GM15510 (cell line): ENCODE measurements around the gene NECAB3.
A peak's percentile ranks its signal among the peaks of the same experiment; 100 is the strongest.

Source experiments
- POLR2A ChIP-seq: IDR thresholded peaks from 3 replicates; pipeline ENCODE4 v1.6.1; 2011; ENCODE audit warnings: borderline replicate concordance; ENCODE audit not compliant: insufficient read length; ENCODE audit errors: extremely low read depth

The NECAB3 gene

GRCh38 chr20:33674294-33675135, at the start of gene NECAB3:
Gene NECAB3, minus strand, starts transcription at chr20:33674428. Its CDS starts 76 bp downstream, at chr20:33674352.
- TF ChIP-seq POLR2A: peak; percentile 51

- no peak for TF ChIP-seq POLR2A
Measured at GRCh38 chr20:33721391-33722140, 47.3 kb upstream of the NECAB3 start.

DNA sequence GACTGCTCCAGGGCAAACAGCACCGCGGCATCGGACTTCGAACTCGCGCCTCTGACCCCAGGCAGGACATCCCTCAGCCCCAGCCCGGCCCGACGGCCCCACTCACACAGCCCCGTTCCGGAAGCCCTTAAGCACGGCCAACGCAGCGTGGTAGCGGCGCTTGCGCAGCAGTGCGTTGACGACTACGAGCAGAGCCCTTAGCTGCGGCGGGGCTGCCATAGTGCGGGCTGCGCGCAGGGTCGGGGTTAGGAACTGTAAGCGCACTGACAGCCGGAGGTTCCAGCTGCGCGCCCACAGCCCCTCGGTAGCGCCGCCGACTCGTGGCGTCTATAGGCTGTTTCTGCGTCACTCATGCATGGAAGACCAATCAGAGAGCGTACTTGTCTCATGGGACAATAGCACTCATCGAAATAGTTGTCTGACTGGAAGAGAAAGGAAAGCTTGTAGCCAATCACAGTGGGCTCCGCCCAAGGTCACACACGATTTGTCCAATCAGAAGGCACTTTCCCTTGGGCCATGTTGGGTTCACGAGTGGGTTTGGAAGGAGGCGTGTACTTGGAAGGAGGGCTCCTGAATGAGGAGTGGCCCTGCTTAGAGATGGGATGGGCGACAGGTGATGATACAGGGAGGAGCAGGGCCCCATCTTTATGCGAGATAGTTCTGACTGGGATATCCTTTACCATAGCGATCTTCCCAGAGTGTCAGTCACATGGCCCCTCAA, 45.9 kb upstream of the NECAB3 start, which contains the start of gene PXMP4:
PXMP4 (minus strand) TSS at position 322 of the 721 bp plus-strand sequence; CDS start at position 219, 103 bp downstream.
- TF ChIP-seq POLR2A: peak; percentile 59

DNA sequence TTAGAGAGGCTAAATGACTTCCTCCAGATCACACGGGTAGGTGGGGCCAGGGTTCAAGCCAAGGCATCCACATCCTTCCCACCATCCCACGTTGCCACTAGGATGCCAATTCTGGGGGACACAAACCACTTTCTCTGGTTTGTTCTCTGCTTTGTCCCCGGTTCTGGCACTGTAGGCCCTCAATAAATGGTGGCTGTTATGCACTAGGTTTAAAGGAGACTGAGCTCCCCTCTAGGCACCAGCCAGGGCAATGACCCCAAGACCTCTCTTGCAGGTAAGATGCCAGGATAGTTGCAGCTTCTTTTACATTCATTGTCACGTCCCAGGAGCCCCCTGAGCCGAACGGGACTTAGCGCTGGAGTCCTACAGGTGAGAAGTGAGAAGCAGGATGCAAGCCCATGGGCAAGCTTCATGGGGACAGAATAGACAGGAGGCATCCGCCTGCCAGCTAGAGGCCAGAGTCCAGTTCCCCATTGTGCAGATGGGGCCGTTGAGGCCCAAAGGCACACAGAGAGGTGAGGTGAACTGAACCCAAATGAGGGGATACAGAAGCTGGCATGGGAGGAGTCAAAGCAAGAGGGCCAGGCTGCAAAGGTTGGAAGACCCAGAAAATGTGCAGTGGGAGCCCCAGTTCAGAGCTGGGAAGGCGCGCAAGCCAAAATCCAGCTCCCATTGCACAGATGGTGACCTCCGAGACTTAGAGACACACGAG, 45.2 kb upstream of the NECAB3 start:
- TF ChIP-seq POLR2A: no peak

- TF ChIP-seq POLR2A: no peak
Measured at GRCh38 chr20:33716498-33716897, 42.3 kb upstream of the NECAB3 start.

- no peak for TF ChIP-seq POLR2A
Measured at GRCh38 chr20:33713865-33714367, 39.7 kb upstream of the NECAB3 start.

DNA sequence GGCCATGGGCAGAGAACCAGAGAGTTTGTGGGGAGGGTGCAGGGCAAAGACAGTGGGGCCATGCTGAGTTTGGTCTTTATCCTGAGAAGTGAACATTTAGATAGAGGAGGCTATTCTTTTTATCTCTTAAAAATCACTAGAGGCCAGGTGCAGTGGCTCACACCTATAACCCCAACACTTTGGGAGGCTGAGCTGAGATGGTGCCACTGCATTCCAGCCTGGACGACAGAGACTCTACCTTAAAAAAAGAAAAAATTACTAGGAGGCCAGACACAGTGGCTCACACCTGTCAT, 37.2 kb upstream of the NECAB3 start:
- no peak for TF ChIP-seq POLR2A

DNA sequence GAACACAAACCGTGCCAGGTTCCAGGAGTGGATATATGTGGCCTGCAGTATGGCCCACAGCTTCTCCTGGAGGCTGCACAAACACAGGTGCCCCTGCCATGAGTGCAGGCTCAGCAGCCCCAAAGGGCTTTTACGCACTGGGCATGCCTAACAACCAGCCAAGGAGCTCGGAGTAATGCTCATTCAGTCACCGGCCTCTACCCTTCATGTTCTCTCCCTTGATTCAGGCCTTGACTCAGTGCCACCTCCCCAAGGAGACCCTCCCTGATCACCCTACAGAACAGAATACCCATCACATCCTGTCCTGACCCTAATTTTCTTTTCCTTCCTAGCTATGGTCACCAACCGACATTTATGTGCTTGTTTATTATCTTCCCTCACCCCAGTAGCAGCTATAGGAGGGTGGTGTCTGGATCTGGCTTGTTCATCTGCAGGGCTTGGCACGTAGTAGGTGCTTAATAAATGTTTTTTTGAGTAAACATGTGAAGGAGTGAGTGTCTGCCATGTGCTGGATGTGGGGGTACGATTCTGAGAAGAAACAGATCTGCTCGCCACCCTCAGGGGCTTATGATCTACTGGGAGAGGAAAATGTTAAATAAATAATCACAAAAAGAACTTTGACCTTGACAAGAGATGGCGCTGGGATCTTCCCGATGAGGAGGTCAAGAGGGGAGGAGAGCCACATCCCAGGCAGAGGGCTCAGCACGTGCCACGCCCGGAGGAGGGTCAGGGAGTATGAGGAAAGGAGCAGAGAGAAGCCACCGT, 36.6 kb upstream of the NECAB3 start:
- TF ChIP-seq POLR2A: no peak

DNA sequence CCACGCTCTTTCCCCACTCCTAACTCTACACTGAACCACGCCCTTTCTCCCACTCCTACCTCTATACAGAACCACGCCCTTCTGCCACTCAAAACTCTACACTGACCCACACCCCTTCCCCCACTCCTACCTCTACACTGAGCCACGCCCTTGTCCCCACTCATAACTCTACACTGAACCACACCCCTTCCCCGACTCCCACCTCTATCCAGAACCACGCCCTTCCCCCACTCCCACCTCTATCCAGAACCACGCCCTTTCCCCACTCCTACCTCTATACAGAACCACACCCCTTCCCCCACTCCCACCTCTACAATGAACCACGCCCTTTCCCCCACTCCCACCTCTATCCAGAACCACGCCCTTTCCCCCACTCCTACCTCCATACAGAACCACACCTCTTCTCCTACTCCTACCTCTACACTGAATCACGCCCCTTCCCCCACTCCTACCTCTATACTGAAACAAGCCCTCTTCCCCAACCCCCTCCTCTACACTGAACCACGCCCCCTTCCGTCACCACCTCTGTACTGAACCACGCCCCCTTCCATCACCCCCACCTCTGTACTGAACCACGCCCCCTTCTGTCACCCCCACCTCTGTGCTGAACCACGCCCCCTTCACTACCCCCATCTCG, 35.8 kb upstream of the NECAB3 start:
- no peak for TF ChIP-seq POLR2A

DNA sequence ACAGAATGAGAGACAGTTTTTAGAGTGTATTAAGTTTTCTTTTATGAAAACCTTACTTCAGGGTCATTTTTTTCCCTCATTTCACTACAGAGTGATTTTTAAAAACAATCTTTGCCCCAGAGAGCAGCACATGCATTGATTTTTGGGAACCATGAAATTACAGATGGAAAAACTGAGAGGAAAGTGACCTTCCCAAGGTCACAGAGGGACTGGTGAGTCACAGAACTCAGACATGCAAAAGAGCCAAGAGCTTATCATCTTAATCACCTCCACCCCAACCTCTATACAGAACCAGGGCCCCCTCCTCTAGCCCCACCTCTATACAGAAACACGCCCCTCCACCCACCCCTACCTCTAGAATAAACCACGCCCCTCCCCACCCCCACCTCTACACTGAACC, 35.2 kb upstream of the NECAB3 start:
- TF ChIP-seq POLR2A: no peak

GRCh38 chr20:33707668-33708067, 33.4 kb upstream of the NECAB3 start:
- no peak for TF ChIP-seq POLR2A

DNA sequence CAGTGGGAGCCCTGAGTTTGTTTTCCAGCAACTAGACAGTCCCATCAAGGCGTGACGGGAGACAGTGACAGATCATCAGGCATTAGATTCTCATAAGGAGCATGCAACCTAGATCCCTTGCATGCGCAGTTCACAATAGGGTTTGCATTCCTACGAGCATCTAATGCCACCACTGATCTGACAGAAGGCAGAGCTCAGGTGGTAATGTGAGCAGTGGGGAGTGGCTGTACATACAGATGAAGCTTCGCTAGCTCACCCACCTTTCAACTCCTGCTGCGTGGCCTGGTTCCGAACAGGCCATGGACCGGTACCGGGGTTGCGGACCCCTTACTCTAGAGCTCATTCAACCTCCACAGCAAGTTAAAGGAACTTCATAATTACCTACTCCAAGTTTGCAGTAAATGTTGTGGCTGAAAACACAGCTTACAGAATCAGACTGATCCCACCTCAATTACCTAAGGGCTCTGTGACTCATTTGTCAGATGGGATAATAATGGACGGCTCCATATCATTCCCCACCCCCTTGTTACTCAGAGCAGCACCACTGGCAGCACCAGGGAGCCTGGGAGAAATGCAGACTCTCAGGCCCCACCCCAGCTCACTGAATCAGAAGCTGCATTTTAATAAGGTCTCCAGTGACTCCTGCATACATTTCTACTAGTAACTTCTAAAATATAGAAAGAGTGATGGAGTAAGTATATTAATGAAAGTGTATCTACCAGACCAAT, 30.1 kb upstream of the NECAB3 start:
- no peak for TF ChIP-seq POLR2A

- TF ChIP-seq POLR2A: no peak
Measured at GRCh38 chr20:33703498-33704137, 29.4 kb upstream of the NECAB3 start.

DNA sequence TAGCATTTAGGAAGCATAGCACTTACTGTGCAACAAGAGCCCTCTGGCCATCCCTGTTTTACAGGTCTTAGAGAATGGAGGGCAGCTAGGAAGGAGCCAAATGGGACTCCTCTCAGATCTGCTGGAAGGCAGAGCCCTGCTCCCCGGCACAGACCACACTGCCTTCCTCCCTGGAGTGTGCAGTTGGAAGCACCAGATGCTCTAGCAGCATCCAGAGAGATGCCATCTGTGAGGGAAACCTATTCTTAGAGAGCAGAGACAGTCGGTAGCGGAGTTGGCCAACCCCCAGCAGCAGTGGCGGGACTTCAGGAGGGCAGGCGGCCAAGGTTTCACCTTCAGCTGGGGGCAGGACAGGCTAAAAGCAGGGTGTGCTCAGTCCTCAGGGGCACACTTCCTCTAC, 28.6 kb upstream of the NECAB3 start:
- no peak for TF ChIP-seq POLR2A
